Spinal cord (tissue), 10 donors: ENCODE results near the gene EVL. TPM values are rescaled to one million over a fixed set of nuclear protein-coding genes. Genes with fewer than 3 reads are reported as not detected.

Experiments
- DNase-seq, 6 donors: peaks; one replicate each; pipeline versions ENCODE4 v3.0.0 to v3.0.0-alpha.2; 2013 to 2015; ENCODE audit warnings: low spot score in 6 of 6, low read depth in 4 of 6
- H3K27ac ChIP-seq: one replicate; pipeline ENCODE4 v1.5.1; 2013; ENCODE audit warnings: low read depth, low read length, control low read depth
- H3K27me3 ChIP-seq: one replicate; pipeline ENCODE4 v1.6.1; 2013; ENCODE audit warnings: low read length; ENCODE audit not compliant: control insufficient read depth, insufficient read depth
- H3K36me3 ChIP-seq: one replicate; pipeline ENCODE4 v1.6.1; 2013; ENCODE audit warnings: low read length; ENCODE audit not compliant: control insufficient read depth, insufficient read depth
- H3K4me1 ChIP-seq: one replicate; pipeline ENCODE4 v1.6.1; 2013; ENCODE audit warnings: low read length; ENCODE audit not compliant: control insufficient read depth, insufficient read depth
- H3K4me3 ChIP-seq: one replicate; pipeline ENCODE4 v1.5.1; 2013; ENCODE audit warnings: low read depth, low read length, control low read depth
- H3K9me3 ChIP-seq: one replicate; pipeline ENCODE4 v1.6.1; 2013; ENCODE audit warnings: low read length; ENCODE audit not compliant: control insufficient read depth, insufficient read depth
- WGBS: methylation state at CpG from one replicate; pipeline ENCODE4 v1.1.5; 2013; ENCODE audit warnings: missing lambda C conversion rate; ENCODE audit not compliant: insufficient coverage; 5-methylcytosine and 5-hydroxymethylcytosine counted together
- polyA plus RNA-seq, 2 donors: library from polyadenylated mRNA; unstranded; fragments of 120-200 nt; gene quantifications; one replicate each; pipeline ENCODE4 v1.2.1, GENCODE V29; 2013; ENCODE audit not compliant: insufficient read length in 2 of 2
- total RNA-seq, 2 donors: library from RNA; depleted of rRNA in 1 of 2; stranded (reverse); fragments of 120-200 nt in 1 of 2; fragments of >200 nt in 1 of 2; gene quantifications; one replicate each; pipeline versions ENCODE4 v1.2.3 to v1.2.4, GENCODE V29; 2013 to 2014
- donor health status: healthy.

EVL gene
- total and polyA plus RNA-seq, 4 donors: 70.9 to 585 (median 342) TPM

DNA sequence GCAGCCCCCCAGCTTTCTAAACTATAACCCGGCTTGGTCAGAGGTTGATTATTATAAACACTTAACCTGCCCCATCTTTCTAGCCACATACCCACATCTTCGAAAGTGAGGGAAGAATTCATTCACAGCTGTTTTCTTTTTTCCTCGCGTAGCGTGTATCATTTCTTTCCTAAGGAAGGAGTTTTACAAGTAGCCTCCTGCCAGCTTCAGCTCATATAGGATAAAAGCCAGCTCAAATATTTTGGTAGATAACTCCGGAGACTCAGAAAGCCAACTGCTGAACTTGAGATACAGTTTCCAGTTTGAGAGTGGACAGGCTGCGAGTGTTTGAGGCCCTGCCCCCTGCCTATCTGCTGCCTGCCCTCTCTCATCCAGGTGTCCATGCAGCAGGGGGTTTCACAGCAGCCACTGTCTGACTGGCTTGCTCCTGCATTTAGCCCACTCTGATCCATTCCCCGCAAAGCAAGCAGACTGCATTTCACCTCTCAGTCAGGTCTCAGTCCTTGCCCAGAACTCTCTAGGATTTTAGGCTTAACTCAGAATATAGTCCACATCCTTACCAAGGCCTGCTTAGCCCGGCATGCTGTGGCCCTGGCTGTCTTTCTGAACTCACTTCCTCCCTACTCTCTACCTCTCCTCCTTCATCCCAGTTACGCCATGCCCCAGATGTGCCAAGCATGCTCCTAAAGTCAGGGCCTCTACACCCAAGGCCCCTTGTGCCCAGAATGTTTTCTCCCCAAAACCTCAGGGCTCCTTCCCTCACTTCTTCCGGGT lies 46.9 kb downstream of the EVL start:
- peaks cover 36% of the 10 kb centered on the region for H3K4me1 ChIP-seq
- no peak for DNase-seq
- no peaks in the 10 kb centered on the region for H3K9me3 ChIP-seq
- no peak overlapping the region for H3K27ac ChIP-seq
- H3K4me3 ChIP-seq: no peak overlapping the region
- WGBS: 85% methylated on average over 5 of the region's 11 CpGs
- peaks cover 19% of the 10 kb centered on the region for H3K36me3 ChIP-seq
- H3K27me3 ChIP-seq: no peaks in the 10 kb centered on the region

DNA sequence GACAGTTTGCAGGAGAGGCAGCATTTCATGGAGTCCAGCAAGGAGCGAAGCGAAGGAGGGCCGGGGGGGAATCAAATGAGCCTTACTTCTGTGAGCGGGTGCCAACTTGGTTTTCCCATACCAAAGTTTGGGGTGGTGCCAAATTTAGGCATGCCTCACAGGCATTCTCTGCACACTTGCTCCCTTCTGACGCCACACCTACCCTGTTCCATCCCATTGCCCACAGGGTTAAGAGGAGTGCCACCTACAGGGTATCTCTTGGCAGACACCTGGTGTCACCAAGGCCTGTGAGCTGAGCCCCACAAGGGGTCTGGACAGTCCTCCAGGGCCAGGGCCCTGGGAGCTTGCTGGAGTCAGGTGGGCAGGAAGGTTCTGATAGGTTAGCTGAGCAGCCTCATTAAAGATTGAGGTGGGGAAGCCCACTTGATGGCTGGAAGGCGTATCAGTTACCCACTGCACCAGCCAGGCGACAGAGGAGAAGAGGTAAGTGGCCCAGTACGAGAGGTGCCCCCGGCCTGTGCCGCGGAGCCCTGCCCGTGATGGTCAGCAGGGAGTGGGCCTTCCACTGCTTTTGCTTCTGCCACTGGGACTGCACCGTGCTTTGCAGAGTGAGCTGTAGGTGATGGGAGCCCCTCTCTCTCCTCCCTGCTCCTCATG lies 49.0 kb downstream of the EVL start:
- Histone ChIP-seq H3K4me3 (no peak overlapping the region), H3K27ac (no peak overlapping the region), H3K9me3 (no peaks in the 10 kb centered on the region), H3K4me1 (peaks cover 35% of the 10 kb centered on the region), H3K36me3 (peaks cover 26% of the 10 kb centered on the region), H3K27me3 (no peaks in the 10 kb centered on the region)
- DNase-seq: no peak
- 90% methylated on average over 9 of the region's 13 CpGs for WGBS

DNA sequence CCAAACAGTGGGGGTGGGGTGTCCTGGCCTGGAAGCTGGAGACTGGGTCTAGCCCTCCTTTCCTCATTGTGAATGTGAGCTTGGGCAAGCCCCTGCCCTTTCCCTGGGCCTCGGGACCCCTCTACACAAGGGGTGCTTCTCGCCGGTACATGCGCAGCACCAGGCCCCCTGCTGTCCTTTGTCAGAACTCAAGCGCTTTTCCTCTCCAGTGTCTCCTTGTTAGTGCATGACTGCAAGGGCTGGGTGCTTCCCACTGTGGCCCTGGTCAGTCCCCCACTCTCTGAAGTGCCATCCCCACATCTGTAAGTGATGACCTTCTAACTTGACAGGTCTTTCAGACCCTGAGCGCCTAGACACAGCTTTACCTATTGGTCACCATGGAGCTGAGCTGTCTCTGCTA lies 50.0 kb downstream of the EVL start:
- peaks cover 35% of the 10 kb centered on the region for H3K4me1 ChIP-seq
- no peak overlapping the region for H3K4me3 ChIP-seq
- no peaks in the 10 kb centered on the region for H3K27me3 ChIP-seq
- DNase-seq: no peak
- 80% methylated on average over 6 of the region's 6 CpGs for WGBS
- H3K9me3 ChIP-seq: no peaks in the 10 kb centered on the region
- peak overlapping the region; percentile 64 for H3K27ac ChIP-seq
- H3K36me3 ChIP-seq: peaks cover 29% of the 10 kb centered on the region

DNA sequence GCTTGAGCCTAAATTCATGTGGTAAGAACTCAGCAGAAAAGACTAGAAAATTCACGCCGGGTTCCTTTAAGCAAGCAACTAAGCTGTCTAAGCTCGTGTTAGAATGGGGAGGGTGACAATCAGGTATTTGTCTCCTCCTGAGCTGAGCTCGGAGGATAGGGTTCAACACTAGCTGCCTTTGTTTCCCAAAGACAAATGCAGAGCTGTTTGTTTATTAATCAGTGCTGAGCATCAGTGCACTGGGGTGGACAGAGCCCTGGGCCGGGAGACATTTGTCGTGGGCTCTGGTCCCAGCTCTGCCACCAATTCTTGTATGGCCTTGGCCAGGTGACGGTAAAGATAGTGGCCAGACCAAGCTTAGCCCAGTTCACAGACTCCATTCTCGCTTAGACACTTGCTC lies 50.5 kb downstream of the EVL start:
- Histone ChIP-seq H3K9me3 (no peaks in the 10 kb centered on the region), H3K4me3 (no peak overlapping the region), H3K36me3 (peaks cover 34% of the 10 kb centered on the region), H3K4me1 (peaks cover 38% of the 10 kb centered on the region), H3K27ac (peak overlapping the region; percentile 64), H3K27me3 (no peaks in the 10 kb centered on the region)
- DNase-seq: peak in 2 of 6 donors; percentile 23 to 40
- WGBS: 60% methylated on average over 8 of the region's 8 CpGs

DNA sequence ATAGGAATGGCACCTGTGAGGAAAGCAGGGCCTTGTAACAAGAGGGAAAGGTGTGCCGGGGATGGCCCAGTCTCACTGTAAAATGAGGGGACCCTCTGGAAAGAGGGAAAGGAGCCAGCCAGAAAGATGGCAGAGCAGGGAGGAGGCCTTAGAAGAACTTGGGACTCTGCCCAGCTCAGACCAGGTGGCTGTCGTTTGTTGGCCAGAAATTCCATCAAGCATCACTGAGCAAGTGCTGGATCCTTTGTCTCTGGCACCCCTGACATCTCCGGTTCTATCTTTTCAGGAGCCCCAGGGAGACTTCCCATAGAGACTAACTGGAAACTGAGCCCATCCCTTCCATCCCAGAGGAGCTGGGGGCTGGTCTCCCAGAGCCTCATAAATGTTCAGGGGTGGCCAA lies 50.9 kb downstream of the EVL start:
- DNase-seq: peak in 2 of 6 donors; percentile 58 to 76
- Histone ChIP-seq H3K27ac (no peak overlapping the region), H3K4me3 (no peak overlapping the region), H3K27me3 (no peaks in the 10 kb centered on the region), H3K9me3 (no peaks in the 10 kb centered on the region), H3K4me1 (peaks cover 42% of the 10 kb centered on the region), H3K36me3 (peaks cover 38% of the 10 kb centered on the region)
- WGBS: 58% methylated on average over 3 of the region's 3 CpGs

DNA sequence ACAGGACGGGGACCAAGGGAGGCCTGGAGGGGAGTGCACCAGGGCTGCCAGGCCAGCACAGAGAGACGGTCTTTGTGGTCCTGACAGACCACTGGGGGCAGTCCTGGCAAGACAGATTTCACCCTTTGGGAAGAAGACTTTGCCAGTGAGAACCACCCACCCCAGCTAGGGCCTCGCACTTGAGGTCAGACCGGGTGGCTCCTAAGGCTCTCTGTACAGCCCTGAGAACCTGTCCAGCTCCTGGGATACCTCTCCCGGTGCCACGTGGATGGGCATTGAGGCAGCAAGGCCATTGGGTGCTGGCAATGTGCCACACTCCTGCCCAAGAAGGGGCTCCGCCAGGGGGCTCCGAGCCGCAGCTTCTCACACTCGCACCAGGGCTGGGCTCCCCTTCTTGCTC lies 51.8 kb downstream of the EVL start:
- Histone ChIP-seq H3K36me3 (peaks cover 42% of the 10 kb centered on the region), H3K27me3 (no peaks in the 10 kb centered on the region), H3K4me1 (peaks cover 43% of the 10 kb centered on the region), H3K27ac (no peak overlapping the region), H3K9me3 (no peaks in the 10 kb centered on the region), H3K4me3 (no peak overlapping the region)
- DNase-seq: no peak
- 91% methylated on average over 10 of the region's 10 CpGs for WGBS

DNA sequence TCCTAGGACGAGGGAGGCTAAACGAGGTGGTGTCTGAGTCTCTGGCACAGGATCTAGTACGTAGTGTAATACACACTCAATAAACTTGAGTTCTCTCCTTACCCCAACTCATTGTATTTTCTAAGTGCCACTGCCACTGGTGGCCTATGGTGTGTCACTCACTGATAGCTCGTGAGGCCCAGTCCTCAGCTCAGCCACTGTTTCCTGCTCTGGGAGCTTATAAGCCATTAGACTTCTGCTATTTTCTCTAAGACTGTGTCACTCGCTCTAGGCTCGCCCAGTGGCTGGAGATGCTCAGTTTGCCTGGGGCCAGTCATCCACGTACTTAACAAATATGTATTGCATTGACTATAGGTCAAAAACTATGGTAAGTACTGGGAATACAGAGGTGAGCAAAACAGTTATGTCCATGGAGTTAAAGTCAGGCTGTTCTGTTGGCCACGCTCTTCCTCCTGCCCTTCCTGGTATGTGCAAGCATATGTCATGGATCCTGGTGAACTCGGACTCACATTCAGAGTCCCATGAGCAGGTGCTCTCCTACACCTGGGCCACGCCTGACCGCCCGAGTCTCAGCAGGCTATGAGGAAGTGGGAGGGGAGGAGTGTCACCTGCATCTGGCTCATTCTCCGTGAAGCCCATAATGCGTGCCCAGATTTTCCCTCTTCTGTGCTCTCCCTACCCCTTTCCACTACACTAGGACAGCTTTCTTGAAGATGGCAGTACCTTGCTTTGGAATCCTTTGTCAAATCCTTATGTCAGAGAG lies 52.6 kb downstream of the EVL start:
- Histone ChIP-seq H3K4me1 (peaks cover 43% of the 10 kb centered on the region), H3K9me3 (no peaks in the 10 kb centered on the region), H3K4me3 (no peak overlapping the region), H3K27ac (no peak overlapping the region), H3K27me3 (no peaks in the 10 kb centered on the region), H3K36me3 (peaks cover 45% of the 10 kb centered on the region)
- DNase-seq: no peak
- 97% methylated on average over 7 of the region's 14 CpGs for whole genome bisulfite sequencing

DNA sequence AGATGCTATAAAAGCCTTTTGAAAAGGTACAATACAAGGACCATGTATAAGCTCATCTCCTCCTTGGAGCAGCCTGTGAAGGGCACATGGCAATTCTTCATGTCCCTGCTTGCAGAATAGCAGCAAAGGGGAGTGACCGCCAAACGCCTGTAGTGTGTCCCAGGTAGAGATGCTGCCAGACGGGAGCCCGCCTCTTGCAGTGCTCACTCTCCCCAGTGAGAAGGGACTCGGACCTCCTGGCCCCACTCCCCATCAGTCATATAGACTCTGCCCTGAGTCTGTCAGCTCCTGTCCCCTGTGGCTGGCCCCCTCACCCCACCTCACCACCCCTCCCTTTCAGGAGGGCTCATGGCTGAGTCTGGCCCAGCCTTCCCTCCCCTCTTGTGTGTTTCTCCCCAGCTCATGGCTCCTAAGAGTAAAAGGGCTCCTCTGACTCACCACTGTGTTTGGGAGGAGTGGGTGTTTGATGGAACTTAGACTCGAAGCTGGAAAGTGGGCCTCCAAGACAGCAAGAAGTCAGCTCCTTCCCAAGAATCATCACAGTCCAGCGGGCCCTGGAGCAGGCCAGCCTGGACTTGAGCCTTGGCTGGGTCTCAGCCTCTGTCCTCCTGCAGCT lies 53.3 kb downstream of the EVL start:
- Histone ChIP-seq H3K4me3 (no peak overlapping the region), H3K9me3 (no peaks in the 10 kb centered on the region), H3K27me3 (no peaks in the 10 kb centered on the region), H3K36me3 (peaks cover 50% of the 10 kb centered on the region), H3K27ac (no peak overlapping the region), H3K4me1 (peaks cover 39% of the 10 kb centered on the region)
- 85% methylated on average over 6 of the region's 7 CpGs for WGBS
- DNase-seq: no peak

DNA sequence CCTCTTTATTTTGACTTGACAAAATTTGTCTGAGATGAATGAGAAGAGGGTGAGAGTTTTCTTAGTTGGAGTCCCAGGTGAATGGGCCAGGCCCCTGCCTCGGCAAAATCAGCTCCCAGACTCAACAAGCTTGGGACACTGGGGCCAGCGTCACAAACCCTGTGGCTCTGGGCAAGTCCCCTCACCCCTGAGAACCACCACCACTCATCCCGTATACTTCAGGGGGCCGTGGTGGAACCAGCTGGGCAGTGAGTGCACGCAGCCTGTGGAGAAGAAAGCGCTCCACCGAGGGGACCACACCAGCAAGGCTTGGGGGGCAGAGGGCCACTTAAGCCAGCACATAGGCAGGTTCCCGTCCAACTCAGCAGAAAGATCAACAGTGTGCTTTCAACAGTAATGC lies 54.0 kb downstream of the EVL start:
- H3K36me3 ChIP-seq: peaks cover 52% of the 10 kb centered on the region
- WGBS: 77% methylated on average over 6 of the region's 8 CpGs
- H3K27ac ChIP-seq: no peak overlapping the region
- H3K27me3 ChIP-seq: no peaks in the 10 kb centered on the region
- H3K4me3 ChIP-seq: no peak overlapping the region
- H3K9me3 ChIP-seq: no peaks in the 10 kb centered on the region
- DNase-seq: no peak
- peaks cover 38% of the 10 kb centered on the region for H3K4me1 ChIP-seq
